ENCODE measurements around the gene PLCE1.

Gene PLCE1

GRCh38 chr10:93995182-93995581 is 1.5 kb downstream of the PLCE1 start:
- no peak for DNase-seq

- no peak for DNase-seq
Measured at GRCh38 chr10:93995598-93996271, 2.0 kb downstream of the PLCE1 start.

- no peak for DNase-seq
Measured at GRCh38 chr10:93996551-93996950, 2.8 kb downstream of the PLCE1 start.

- DNase-seq: no peak
Measured at GRCh38 chr10:93997546-93997945, 3.8 kb downstream of the PLCE1 start.

GRCh38 chr10:93999401-93999851 is 5.7 kb downstream of the PLCE1 start:
- DNase-seq: no peak

- DNase-seq: no peak
Measured at GRCh38 chr10:94000638-94001415, 7.1 kb downstream of the PLCE1 start.

GRCh38 chr10:94001416-94001810 is 7.7 kb downstream of the PLCE1 start:
- DNase-seq: no peak

- DNase-seq: no peak
Measured at GRCh38 chr10:94002156-94002555, 8.4 kb downstream of the PLCE1 start.

- no peak for DNase-seq
Measured at GRCh38 chr10:94003488-94003887, 9.8 kb downstream of the PLCE1 start.

- DNase-seq: no peak
Measured at GRCh38 chr10:94005050-94005449, 11.3 kb downstream of the PLCE1 start.

- no peak for DNase-seq
Measured at GRCh38 chr10:94006591-94007550, 13.1 kb downstream of the PLCE1 start.

GRCh38 chr10:94008526-94008925 is 14.8 kb downstream of the PLCE1 start:
- DNase-seq: no peak

GRCh38 chr10:94010116-94010515 is 16.4 kb downstream of the PLCE1 start:
- no peak for DNase-seq

GRCh38 chr10:94010886-94011285 is 17.2 kb downstream of the PLCE1 start:
- DNase-seq: no peak

GRCh38 chr10:94011296-94011695 is 17.6 kb downstream of the PLCE1 start:
- DNase-seq: no peak

GRCh38 chr10:94012834-94013233 is 19.1 kb downstream of the PLCE1 start:
- no peak for DNase-seq

GRCh38 chr10:94013331-94013760 is 19.6 kb downstream of the PLCE1 start:
- no peak for DNase-seq

GRCh38 chr10:94014304-94014703 is 20.6 kb downstream of the PLCE1 start:
- DNase-seq: no peak

- no peak for DNase-seq
Measured at GRCh38 chr10:94016727-94017714, 23.3 kb downstream of the PLCE1 start.

GRCh38 chr10:94018107-94018506 is 24.4 kb downstream of the PLCE1 start:
- DNase-seq: no peak

- DNase-seq: no peak
Measured at GRCh38 chr10:94023906-94024305, 30.2 kb downstream of the PLCE1 start.

- no peak for DNase-seq
Measured at GRCh38 chr10:94024407-94024806, 30.7 kb downstream of the PLCE1 start.

Data from CD4-positive, alpha-beta T cell treated with Interferon gamma for 1 hour (primary cell).